ENCODE data around the gene ARHGEF9. TPM values are rescaled to one million over a fixed set of nuclear protein-coding genes. Genes with fewer than 3 reads are reported as not detected.

The ARHGEF9 gene
- total RNA-seq, 2 experiments from 2014 or later = 12.8 to 21.7 TPM

DNA sequence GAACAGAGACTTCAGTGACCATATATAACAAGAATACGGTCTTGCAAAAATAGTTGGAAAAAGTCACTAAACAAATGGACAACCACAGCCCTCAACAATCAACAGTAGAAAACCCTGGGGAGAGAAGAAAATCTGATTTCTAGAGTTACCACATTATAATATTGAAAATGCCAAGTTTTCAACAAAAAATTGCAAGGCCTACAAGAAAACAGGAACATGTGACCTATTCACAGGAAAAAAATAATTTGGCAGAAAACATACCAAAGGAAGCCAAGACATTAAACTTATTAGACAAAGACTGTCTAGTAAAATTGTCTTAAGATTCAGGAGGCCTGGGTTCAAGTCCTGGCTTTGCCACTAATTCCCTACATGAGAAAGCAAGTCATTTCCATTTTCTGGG, 64.7 kb downstream of the ARHGEF9 start:
- H4K20me1 ChIP-seq (ENCODE audit: insufficient read depth, low read length) = no peaks in the 10 kb centered on the region
- no peak overlapping the region for H3K4me2 ChIP-seq (ENCODE audit: low read length)
- H3K4me1 ChIP-seq (ENCODE audit: insufficient read depth, low read length, poor library complexity, severe bottlenecking) = no peaks in the 10 kb centered on the region
- ChIA-PET CTCF (ENCODE audit: unreplicated experiment) (no interaction called here), POLR2A (no interaction called here)
- H3K27ac ChIP-seq (ENCODE audit: low read depth, low read length, poor library complexity, severe bottlenecking) = no peak overlapping the region
- no peaks in the 10 kb centered on the region for H3K79me2 ChIP-seq (ENCODE audit: insufficient read depth, low read depth, low read length)
- intact Hi-C loops (cut with micrococcal nuclease; ENCODE audit: unreplicated experiment) = no loop called here
- H2AFZ ChIP-seq (ENCODE audit: low read length) = no peak overlapping the region
- TF ChIP-seq EZH2phosphoT487 (IDR thresholded peaks at IDR 0.05; ENCODE audit: borderline replicate concordance, low read depth, low read length) = no peak
- TF ChIP-seq, protein P1, sequence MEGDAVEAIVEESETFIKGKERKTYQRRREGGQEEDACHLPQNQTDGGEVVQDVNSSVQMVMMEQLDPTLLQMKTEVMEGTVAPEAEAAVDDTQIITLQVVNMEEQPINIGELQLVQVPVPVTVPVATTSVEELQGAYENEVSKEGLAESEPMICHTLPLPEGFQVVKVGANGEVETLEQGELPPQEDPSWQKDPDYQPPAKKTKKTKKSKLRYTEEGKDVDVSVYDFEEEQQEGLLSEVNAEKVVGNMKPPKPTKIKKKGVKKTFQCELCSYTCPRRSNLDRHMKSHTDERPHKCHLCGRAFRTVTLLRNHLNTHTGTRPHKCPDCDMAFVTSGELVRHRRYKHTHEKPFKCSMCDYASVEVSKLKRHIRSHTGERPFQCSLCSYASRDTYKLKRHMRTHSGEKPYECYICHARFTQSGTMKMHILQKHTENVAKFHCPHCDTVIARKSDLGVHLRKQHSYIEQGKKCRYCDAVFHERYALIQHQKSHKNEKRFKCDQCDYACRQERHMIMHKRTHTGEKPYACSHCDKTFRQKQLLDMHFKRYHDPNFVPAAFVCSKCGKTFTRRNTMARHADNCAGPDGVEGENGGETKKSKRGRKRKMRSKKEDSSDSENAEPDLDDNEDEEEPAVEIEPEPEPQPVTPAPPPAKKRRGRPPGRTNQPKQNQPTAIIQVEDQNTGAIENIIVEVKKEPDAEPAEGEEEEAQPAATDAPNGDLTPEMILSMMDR (conservative IDR thresholded peaks at IDR 0.05; ENCODE audit: low read length) = no peak
- no peak overlapping the region for H3K4me3 ChIP-seq (ENCODE audit: low read depth, low read length, poor library complexity, severe bottlenecking)
- DNase-seq (ENCODE audit: low spot score) = no peak
- H3K36me3 ChIP-seq (ENCODE audit: insufficient read depth, low read length) = no peaks in the 10 kb centered on the region
- H3K9me2 ChIP-seq (ENCODE audit: insufficient read depth, low read length) = no peaks in the 10 kb centered on the region
- no TSS peak for BruUV-seq (replicated peaks)
- H3K9me3 ChIP-seq (ENCODE audit: low read length) = no peaks in the 10 kb centered on the region

- CTCF ChIA-PET (ENCODE audit: unreplicated experiment) = no interaction called here
- Histone ChIP-seq H2AFZ (ENCODE audit: low read length) (no peak overlapping the region), H4K20me1 (ENCODE audit: insufficient read depth, low read length) (no peaks in the 10 kb centered on the region), H3K36me3 (ENCODE audit: insufficient read depth, low read length) (no peaks in the 10 kb centered on the region), H3K9me3 (ENCODE audit: low read length) (no peaks in the 10 kb centered on the region), H3K27ac (ENCODE audit: low read depth, low read length, poor library complexity, severe bottlenecking) (no peak overlapping the region), H3K79me2 (ENCODE audit: insufficient read depth, low read depth, low read length) (no peaks in the 10 kb centered on the region), H3K4me3 (ENCODE audit: low read depth, low read length, poor library complexity, severe bottlenecking) (no peak overlapping the region), H3K9me2 (ENCODE audit: insufficient read depth, low read length) (no peaks in the 10 kb centered on the region), H3K4me1 (ENCODE audit: insufficient read depth, low read length, poor library complexity, severe bottlenecking) (no peaks in the 10 kb centered on the region), H3K4me2 (ENCODE audit: low read length) (no peak overlapping the region)
- intact Hi-C loops (cut with micrococcal nuclease; ENCODE audit: unreplicated experiment) = no loop called here
- POLR2A ChIA-PET = no interaction called here
- no peak for TF ChIP-seq EZH2phosphoT487 (IDR thresholded peaks at IDR 0.05; ENCODE audit: borderline replicate concordance, low read depth, low read length)
- TF ChIP-seq, protein P1 (conservative IDR thresholded peaks at IDR 0.05; ENCODE audit: low read length) = no peak
- no TSS peak for BruUV-seq (replicated peaks)
- no peak for DNase-seq (ENCODE audit: low spot score)
Observed at GRCh38 chrX:63719633-63720032, 65.4 kb downstream of the ARHGEF9 start.

GRCh38 chrX:63718010-63718694, 66.9 kb downstream of the ARHGEF9 start:
- no TSS peak for BruUV-seq (replicated peaks)
- Histone ChIP-seq H3K9me2 (ENCODE audit: insufficient read depth, low read length) (no peaks in the 10 kb centered on the region), H3K9me3 (ENCODE audit: low read length) (no peaks in the 10 kb centered on the region), H3K4me1 (ENCODE audit: insufficient read depth, low read length, poor library complexity, severe bottlenecking) (no peaks in the 10 kb centered on the region), H3K36me3 (ENCODE audit: insufficient read depth, low read length) (no peaks in the 10 kb centered on the region), H4K20me1 (ENCODE audit: insufficient read depth, low read length) (no peaks in the 10 kb centered on the region), H3K4me3 (ENCODE audit: low read depth, low read length, poor library complexity, severe bottlenecking) (no peak overlapping the region), H3K79me2 (ENCODE audit: insufficient read depth, low read depth, low read length) (no peaks in the 10 kb centered on the region), H3K27ac (ENCODE audit: low read depth, low read length, poor library complexity, severe bottlenecking) (no peak overlapping the region), H2AFZ (ENCODE audit: low read length) (no peak overlapping the region), H3K4me2 (ENCODE audit: low read length) (no peak overlapping the region)
- intact Hi-C loops (cut with micrococcal nuclease; ENCODE audit: unreplicated experiment) = no loop called here
- no peak for TF ChIP-seq EZH2phosphoT487 (IDR thresholded peaks at IDR 0.05; ENCODE audit: borderline replicate concordance, low read depth, low read length)
- TF ChIP-seq, protein P1 (conservative IDR thresholded peaks at IDR 0.05; ENCODE audit: low read length) = no peak
- CTCF ChIA-PET (ENCODE audit: unreplicated experiment) = no interaction called here
- DNase-seq (ENCODE audit: low spot score) = no peak
- POLR2A ChIA-PET = no interaction called here

Data from OCI-LY7 (cell line).